ENCODE data around the gene CNRIP1.

The CNRIP1 gene

DNA sequence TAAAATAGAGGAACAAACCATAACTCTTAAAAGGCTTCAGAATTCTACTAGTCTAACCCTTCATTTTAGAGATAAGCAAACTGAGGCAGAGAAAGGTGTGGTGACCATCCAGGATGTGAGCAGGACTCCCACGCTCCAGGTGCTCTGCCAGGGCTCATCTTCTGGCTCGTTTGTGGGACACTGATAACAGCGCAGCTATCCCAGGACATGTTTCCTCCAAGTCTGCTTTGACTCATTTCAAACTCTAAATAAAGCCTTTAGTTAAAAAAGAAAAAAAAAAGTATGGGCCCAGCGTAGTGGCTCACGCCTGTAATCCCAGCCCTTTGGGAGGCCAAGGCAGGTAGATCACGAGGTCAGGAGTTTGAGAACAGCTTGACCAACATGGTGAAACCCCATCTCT lies 28.4 kb downstream of the CNRIP1 start:
- no peak for DNase-seq

GRCh38 chr2:68290901-68291300 lies 28.8 kb downstream of the CNRIP1 start:
- no peak for DNase-seq

DNA sequence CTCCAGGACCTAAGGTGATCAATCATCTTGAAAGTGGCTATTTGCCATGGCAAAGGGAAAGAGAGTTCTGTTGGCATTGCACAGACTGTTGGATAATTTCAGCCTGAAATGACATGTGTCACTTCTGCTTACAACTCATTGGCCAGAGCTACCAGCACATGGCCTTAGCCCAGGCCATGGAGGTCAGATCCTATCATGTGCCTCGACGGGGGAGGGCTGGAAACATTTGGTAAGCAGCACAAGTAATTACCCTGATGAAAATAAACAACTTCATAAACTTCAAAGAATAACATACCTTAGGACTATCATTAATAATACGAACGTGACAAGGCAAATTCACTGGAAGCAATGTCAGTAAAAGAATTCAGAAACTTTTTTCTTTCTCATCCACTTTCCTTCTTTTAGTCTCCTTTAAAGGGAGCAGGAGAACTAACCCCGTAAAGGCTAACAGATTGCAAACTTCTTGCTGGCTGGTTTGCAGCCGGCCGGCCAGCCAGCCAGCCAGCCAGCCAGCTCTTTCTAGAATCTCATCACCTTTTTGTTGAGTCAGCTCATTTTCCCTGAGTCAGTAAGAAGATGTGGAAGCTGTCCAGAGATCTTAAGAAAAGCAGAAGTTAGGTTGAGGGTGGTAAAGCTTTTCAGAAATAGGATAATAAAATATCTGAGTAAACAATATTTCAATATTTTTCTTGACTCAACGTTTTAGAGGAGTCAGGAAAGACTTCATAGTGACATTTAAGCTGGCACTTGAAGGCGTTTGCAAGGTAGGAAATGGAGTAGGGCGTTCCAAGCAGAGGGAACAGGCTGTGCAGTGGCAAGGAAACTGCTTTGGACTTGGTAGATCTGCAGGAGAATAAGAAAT lies 31.9 kb downstream of the CNRIP1 start:
- DNase-seq = no peak

DNA sequence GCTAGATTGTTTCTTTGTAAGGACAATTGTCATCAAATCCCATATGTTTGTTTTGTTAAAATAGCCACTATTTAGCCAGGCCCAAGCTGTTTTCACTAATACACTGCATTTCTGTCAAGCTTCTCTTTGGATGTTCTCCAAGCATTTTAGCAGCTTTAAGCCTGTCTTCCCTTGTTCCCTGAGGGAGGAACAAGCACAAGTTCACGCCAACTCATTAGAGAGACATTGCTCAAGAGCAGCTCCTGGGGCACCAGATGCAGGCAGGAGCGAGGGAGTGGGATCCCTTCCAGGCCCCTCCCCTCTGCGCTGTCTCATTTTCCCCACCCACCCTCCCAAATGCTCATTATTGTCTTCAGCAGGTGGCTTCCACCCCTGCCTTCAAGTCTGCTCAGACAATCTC lies 34.9 kb downstream of the CNRIP1 start:
- DNase-seq = no peak

GRCh38 chr2:68283419-68283812 lies 36.3 kb downstream of the CNRIP1 start:
- no peak for DNase-seq

GRCh38 chr2:68282811-68283418 lies 36.8 kb downstream of the CNRIP1 start:
- peak; percentile 48 for DNase-seq

GRCh38 chr2:68280796-68281195 lies 39.0 kb downstream of the CNRIP1 start:
- no peak for DNase-seq

DNA sequence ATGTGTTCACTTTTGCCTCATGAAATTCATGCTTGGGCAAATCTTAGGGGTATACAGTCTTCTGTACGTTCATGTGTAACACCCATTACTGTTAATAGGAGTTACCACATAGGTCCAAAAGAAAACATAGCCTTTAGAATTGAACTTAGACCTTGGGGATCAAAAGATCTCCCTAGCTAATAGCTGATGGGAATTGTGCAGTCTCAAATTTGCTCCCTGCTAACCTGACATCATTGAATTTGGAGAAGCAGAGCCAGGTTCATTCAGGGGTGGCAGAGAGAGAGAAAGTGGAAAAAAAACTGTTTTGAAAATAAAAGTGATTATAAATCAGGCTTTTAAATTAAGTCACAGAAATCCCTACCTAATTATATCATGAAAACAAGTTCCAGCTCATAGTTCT lies 39.4 kb downstream of the CNRIP1 start:
- DNase-seq = no peak

- peak; percentile 20 for DNase-seq
These were observed 40.1 kb downstream of the CNRIP1 start for GRCh38 chr2:68279691-68280090.

DNA sequence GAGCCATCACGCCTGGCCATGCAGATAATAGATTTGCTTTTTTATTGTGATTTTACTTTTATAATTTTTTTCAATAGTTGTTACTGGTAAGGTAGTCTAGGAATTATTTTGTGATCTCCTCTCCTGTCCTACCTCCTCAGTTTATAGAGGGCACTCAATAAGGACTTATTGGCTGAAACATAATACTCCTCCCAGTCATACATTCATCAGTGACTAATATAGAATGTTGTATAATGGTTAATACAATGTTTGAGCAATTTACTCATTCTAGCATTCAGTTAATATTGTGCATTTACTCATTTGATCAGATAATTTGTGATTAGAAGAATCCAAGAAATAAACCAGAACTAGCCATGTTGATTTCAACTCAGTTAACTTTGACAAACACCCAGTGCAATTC lies 41.6 kb downstream of the CNRIP1 start:
- DNase-seq = no peak

- DNase-seq = no peak
These were observed 45.7 kb downstream of the CNRIP1 start for GRCh38 chr2:68274022-68274421.

GRCh38 chr2:68272246-68272994 lies 47.3 kb downstream of the CNRIP1 start:
- no peak for DNase-seq

DNA sequence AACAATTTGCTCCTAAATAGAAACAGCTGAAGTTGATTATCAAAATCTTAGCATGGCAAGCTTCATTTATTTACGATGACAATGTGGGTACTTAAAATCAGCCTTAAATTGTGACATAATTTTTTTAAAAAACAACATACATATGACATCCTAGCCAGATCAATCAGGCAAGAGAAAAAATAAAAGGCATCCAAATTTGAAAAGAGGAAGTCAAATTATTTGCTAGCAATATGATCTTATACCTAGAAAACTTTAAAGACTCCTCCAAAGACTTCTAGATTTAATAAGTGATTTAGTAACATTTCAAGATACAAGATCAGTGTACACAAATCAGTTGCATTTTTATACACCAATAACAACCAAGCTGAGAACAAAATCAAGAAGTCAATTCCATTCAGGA lies 53.1 kb downstream of the CNRIP1 start:
- DNase-seq = no peak

GRCh38 chr2:68263632-68264031 lies 56.1 kb downstream of the CNRIP1 start:
- no peak for DNase-seq

- DNase-seq = no peak
These were observed 60.9 kb downstream of the CNRIP1 start for GRCh38 chr2:68258851-68259250.

DNA sequence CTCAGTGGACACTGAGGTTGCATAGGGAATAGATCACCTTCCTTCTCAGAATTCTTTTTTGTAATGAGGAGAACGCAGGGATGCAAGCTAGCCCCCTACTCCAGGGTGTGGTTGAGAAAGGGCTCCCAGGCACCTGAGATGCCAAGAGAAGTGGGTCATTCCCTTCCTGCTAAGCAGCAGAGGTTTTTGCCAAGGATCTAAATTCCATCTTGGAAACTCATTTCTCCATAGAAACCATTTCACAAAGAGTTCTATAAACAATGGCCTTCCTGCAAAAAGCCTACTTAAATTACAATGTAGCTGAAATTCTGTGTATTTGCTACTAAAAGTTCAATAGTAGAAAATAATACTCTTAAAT lies 63.7 kb downstream of the CNRIP1 start:
- DNase-seq = no peak

DNA sequence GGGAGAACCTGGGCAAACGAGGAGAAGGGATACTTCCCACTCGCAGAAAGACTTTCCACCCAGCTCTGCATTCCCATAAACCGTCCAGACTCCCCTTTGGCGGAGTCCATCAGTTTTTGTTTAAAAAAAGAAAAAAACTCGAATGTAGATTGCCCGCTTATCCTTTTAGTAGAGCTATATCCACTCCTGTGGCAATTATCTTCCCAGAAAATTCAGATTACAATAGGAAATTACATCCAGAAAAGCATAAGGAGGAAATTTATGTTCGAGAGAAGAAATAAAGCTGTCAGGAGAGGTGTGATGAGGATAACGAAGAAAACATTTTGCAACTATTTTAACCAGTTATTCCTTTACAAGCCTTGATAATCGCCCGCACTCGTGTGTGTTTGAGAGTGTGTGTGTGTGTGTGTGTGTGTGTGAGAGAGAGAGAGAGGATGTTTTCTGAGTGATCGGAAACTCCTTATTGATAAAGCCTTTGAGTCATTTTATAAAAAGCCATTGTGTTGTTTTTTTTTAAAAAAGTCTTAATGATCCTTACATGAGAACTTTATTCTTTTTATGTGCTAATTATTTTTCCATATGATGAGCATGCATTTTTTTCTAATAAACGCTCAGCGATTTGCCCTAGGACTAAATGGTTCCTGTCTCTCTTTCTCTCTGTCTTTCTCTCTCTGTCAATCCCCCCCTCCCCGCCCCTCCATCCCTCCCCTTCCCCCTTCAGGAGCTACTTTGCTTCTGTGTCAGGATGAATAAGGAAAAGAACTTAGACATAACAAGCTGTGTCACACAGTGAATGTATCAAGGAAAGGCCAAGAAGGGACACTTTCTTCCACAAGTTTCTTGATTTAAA lies 66.3 kb downstream of the CNRIP1 start:
- DNase-seq = peak; percentile 47

DNA sequence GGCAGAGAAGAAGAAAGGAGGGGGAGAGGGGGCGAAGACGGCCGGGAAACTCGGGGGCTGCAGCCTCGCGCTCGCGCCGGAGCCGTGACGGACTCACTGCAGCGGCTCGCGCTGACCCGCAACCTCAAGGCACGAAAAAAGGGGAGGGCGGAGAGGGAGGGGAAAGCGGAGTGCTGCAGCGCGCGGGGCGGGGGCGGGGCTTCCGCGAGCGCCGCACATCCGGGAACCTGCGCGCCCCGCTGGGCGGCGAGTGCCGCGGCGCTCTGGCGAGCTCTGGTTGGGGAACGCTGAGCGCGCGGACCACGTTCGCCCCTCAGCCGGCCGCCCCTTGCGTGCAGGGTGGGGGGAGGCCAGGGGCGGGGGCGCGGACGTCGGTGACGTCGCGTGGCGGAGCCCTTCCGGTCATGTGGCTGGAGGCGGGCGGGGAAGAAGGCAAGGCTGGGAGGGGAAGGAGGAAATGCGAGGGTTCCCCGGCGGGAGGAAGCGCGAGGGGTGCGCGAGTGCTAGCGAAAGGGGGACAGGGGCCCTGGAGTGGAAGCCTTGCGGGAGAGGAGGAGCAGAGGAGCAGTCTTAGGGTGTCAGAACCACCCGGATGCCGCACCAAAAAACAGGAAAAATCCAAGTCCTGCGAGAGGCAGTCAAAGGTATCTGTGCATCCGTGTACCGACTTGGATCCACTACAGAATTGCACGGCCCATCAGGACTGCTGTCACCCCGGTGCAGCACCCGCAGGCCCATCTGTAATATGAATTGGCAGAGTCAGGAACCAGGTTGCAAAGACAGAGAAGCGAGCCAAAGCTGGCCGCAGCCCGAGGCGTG lies 67.1 kb downstream of the CNRIP1 start, which contains the start of gene PPP3R1:
PPP3R1 (minus strand) TSS at position 133 of the 819 bp plus-strand sequence. CDS start 405 bp downstream, outside the sequence.
- DNase-seq = peak; percentile 90

DNA sequence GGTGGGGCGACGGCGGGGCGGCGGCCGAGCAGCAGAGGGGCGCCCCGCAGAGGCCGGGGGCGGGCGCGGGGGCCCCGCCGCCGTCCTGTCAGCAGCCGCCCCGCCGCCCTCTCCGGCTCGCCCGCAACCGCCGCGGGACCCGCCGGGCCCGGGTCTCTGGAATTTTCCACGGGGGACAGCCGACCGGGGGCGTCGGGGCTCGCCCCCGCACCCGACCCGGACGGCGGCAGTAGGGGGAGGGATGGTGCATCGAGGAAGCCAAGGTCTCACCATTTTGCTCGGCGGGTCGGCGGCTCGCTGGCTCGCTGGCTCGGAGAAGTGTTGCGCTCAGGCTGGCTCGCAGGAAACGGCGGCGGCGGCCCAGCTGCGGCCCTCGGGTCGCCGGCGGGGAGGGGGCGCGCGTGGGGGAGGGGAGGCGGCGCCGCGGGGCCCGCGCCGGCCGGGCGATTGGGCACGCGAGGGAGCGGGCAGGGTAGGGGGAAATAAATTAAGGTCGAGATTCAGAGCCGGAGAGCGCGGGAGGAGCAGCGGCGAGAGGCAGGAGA lies 67.8 kb downstream of the CNRIP1 start:
- DNase-seq = peak; percentile 36

- peak; percentile 90 for DNase-seq
These were observed 68.4 kb downstream of the CNRIP1 start for GRCh38 chr2:68251187-68251854.

- DNase-seq = peak; percentile 24
These were observed 69.0 kb downstream of the CNRIP1 start for GRCh38 chr2:68250652-68251186.
